HG03469 (cell line): ENCODE measurements around the gene SLC25A30.
"Not testable (repeated sequence)": the region's sequence is repeated elsewhere in the genome, so short reads cannot be mapped to it uniquely, and the experiment has no call there.

ENCODE experiments used
- ATAC-seq: cut with Tn5 transposase; IDR thresholded peaks from one replicate; pipeline ENCODE4 v1.9.1; 2021; ENCODE audit warnings: mild to moderate bottlenecking, moderate library complexity, moderate number of reproducible peaks; ENCODE audit not compliant: unreplicated experiment

The SLC25A30 gene

GRCh38 chr13:45392811-45393210 is 25.4 kb downstream of the SLC25A30 start:
- no peak for ATAC-seq

- no peak for ATAC-seq
Measured at GRCh38 chr13:45391926-45392325, 26.2 kb downstream of the SLC25A30 start.

- ATAC-seq = not testable (repeated sequence)
Measured at GRCh38 chr13:45391128-45391527, 27.0 kb downstream of the SLC25A30 start.

- not testable (repeated sequence) for ATAC-seq
Measured at GRCh38 chr13:45390348-45390747, 27.8 kb downstream of the SLC25A30 start.

GRCh38 chr13:45388664-45389063 is 29.5 kb downstream of the SLC25A30 start:
- ATAC-seq = no peak

GRCh38 chr13:45386892-45387575 is 31.1 kb downstream of the SLC25A30 start:
- not testable (repeated sequence) for ATAC-seq

- no peak for ATAC-seq
Measured at GRCh38 chr13:45385907-45386553, 32.1 kb downstream of the SLC25A30 start.

- ATAC-seq = no peak
Measured at GRCh38 chr13:45385320-45385719, 32.9 kb downstream of the SLC25A30 start.

GRCh38 chr13:45384474-45385174 is 33.5 kb downstream of the SLC25A30 start:
- no peak for ATAC-seq

GRCh38 chr13:45382739-45383138 is 35.4 kb downstream of the SLC25A30 start:
- not testable (repeated sequence) for ATAC-seq

GRCh38 chr13:45381196-45381595 is 37.0 kb downstream of the SLC25A30 start:
- ATAC-seq = no peak

GRCh38 chr13:45380708-45381107 is 37.5 kb downstream of the SLC25A30 start:
- not testable (repeated sequence) for ATAC-seq

GRCh38 chr13:45379516-45379915 is 38.7 kb downstream of the SLC25A30 start:
- ATAC-seq = not testable (repeated sequence)

GRCh38 chr13:45378786-45379185 is 39.4 kb downstream of the SLC25A30 start:
- not testable (repeated sequence) for ATAC-seq

- not testable (repeated sequence) for ATAC-seq
Measured at GRCh38 chr13:45377314-45377713, 40.9 kb downstream of the SLC25A30 start.

GRCh38 chr13:45376651-45377050 is 41.5 kb downstream of the SLC25A30 start:
- not testable (repeated sequence) for ATAC-seq

GRCh38 chr13:45374917-45375316 is 43.3 kb downstream of the SLC25A30 start:
- no peak for ATAC-seq

- ATAC-seq = no peak
Measured at GRCh38 chr13:45373162-45373547, 45.0 kb downstream of the SLC25A30 start.

- no peak for ATAC-seq
Measured at GRCh38 chr13:45372189-45373161, 45.7 kb downstream of the SLC25A30 start.

GRCh38 chr13:45370922-45371406 is 47.2 kb downstream of the SLC25A30 start:
- ATAC-seq = no peak
